Neural crest cell (in vitro differentiated cells): Measurements from ENCODE around the gene OPTC. TPM values are rescaled to one million over a fixed set of nuclear protein-coding genes. Genes with fewer than 3 reads are reported as not detected.

Experiments used
- DNase-seq: peaks from one replicate; pipeline ENCODE4 v3.0.0; 2021; ENCODE audit warnings: low read depth, mixed read lengths, low spot score
- H3K27ac Mint-ChIP-seq: one replicate; pipeline ENCODE4 v1.8.0; 2021; ENCODE audit warnings: mild to moderate bottlenecking, mixed read lengths; ENCODE audit not compliant: unreplicated experiment
- H3K27me3 Mint-ChIP-seq: 2 replicates; pipeline ENCODE4 v1.8.0; 2021; ENCODE audit warnings: low read depth, mild to moderate bottlenecking, mixed read lengths
- H3K36me3 Mint-ChIP-seq: 2 replicates; pipeline ENCODE4 v1.8.0; 2021; ENCODE audit warnings: low read depth, mild to moderate bottlenecking, mixed read lengths
- H3K4me1 Mint-ChIP-seq: 2 replicates; pipeline ENCODE4 v1.8.0; 2021; ENCODE audit warnings: mixed read lengths
- H3K4me3 Mint-ChIP-seq: one replicate; pipeline ENCODE4 v1.8.0; 2021; ENCODE audit warnings: mild to moderate bottlenecking, mixed read lengths
- H3K9me3 Mint-ChIP-seq: 2 replicates; pipeline ENCODE4 v1.8.0; 2021; ENCODE audit warnings: mixed read lengths
- total RNA-seq: library from RNA; stranded (reverse); gene quantifications from 2 replicates; pipeline ENCODE4 v1.2.1, GENCODE V29; 2021
- TF ChIP-seq, protein P1 (sequence below): fragments of 200-600 bp; sonication (generic); conservative IDR thresholded peaks from 2 replicates; pipeline ENCODE4 v1.5.0; 2021; ENCODE audit warnings: antibody characterized with exemption, mild to moderate bottlenecking

Gene OPTC
- total RNA-seq, 1 donor from 2014 or later: not detected

DNA sequence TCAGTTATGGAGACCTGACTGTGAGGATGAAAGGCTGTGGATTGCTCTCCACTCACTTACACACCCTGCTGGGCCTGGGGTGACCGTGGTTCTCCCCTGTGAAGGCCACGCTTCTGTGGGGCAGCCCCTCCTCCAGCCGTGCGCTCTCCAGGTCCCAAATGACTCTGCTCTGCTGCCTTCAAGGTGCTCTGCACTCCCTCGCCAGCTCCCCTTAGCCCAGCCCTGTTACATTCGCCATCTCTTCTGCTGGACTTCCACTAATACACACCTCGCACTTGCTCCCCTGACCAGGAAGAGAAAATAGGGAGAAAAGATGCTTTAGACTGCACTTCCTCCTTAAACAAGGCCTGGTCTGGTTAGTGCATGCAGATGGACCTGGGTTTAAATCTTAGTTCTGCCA lies 24.6 kb downstream of the OPTC start:
- Mint-ChIP-seq H3K4me3 (peak overlapping the region; percentile 35), H3K27ac (no peak overlapping the region), H3K27me3 (no peaks in the 10 kb centered on the region), H3K4me1 (peaks cover 84% of the 10 kb centered on the region), H3K36me3 (no peaks in the 10 kb centered on the region), H3K9me3 (no peaks in the 10 kb centered on the region)
- DNase-seq: no peak
- TF ChIP-seq, protein P1, sequence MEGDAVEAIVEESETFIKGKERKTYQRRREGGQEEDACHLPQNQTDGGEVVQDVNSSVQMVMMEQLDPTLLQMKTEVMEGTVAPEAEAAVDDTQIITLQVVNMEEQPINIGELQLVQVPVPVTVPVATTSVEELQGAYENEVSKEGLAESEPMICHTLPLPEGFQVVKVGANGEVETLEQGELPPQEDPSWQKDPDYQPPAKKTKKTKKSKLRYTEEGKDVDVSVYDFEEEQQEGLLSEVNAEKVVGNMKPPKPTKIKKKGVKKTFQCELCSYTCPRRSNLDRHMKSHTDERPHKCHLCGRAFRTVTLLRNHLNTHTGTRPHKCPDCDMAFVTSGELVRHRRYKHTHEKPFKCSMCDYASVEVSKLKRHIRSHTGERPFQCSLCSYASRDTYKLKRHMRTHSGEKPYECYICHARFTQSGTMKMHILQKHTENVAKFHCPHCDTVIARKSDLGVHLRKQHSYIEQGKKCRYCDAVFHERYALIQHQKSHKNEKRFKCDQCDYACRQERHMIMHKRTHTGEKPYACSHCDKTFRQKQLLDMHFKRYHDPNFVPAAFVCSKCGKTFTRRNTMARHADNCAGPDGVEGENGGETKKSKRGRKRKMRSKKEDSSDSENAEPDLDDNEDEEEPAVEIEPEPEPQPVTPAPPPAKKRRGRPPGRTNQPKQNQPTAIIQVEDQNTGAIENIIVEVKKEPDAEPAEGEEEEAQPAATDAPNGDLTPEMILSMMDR: no peak

DNA sequence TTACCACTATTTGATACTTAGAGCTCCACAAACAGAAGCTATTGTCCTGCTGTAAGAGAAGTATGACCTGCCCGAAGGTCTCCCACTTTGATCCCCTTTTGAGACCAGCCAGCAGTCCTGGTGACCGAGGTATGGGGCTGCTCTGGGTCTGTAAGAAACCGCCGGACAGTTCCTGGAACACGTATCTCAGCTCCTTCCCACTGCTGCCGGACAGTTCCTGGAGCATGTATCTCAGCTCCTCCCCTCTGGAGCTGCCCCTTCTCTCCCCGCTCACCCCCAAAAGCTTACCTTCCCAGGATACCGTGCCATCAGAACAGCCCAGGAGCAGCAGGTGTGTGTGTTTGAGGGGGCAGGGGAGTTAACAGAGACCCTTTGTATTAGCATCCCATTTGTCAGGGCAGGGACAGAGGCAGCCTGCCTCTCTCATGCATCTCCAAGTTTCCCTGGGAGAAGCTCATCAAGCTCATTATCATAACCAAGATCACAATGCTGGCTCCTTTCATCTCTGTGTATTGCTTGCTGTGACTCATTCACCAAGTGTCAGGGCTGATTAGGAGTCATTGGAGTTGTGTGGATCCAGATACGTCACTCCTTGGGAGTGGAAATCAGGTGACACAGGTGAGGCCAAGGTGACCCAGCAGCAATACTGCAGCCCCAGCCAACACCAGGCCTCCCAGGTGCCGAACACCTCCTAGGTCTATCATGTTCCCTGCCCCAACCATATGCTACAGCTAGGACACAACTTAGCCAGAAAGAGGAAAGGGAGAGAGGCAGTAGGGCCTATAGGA lies 25.3 kb downstream of the OPTC start:
- Mint-ChIP-seq H3K4me3 (no peak overlapping the region), H3K9me3 (no peaks in the 10 kb centered on the region), H3K27ac (no peak overlapping the region), H3K4me1 (peaks cover 84% of the 10 kb centered on the region), H3K36me3 (no peaks in the 10 kb centered on the region), H3K27me3 (no peaks in the 10 kb centered on the region)
- DNase-seq: no peak
- TF ChIP-seq, protein P1: no peak

DNA sequence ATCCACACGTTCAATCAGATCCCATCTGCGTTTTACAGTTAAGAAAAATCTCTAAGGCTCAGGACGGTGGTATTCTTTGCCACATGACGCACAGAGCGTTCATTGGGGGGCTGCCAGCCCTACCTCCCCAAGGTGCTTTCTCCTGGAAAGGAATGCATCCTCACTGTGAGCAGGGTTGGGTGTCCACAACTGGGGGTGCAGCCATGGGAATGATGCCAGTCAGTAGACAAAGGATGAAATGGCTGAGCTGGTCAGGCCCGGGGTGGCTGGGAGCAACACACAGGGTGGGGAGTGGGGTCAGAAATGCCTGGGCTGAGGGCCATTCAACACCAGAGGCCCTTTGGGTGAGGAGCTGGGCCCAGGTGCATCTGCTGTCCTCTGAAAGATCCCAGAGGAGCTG lies 25.9 kb downstream of the OPTC start:
- peak overlapping the region; percentile 16 for H3K27ac Mint-ChIP-seq
- TF ChIP-seq, protein P1: no peak
- no peak overlapping the region for H3K4me3 Mint-ChIP-seq
- H3K4me1 Mint-ChIP-seq: peaks cover 86% of the 10 kb centered on the region
- H3K36me3 Mint-ChIP-seq: no peaks in the 10 kb centered on the region
- no peaks in the 10 kb centered on the region for H3K9me3 Mint-ChIP-seq
- H3K27me3 Mint-ChIP-seq: no peaks in the 10 kb centered on the region
- no peak for DNase-seq

DNA sequence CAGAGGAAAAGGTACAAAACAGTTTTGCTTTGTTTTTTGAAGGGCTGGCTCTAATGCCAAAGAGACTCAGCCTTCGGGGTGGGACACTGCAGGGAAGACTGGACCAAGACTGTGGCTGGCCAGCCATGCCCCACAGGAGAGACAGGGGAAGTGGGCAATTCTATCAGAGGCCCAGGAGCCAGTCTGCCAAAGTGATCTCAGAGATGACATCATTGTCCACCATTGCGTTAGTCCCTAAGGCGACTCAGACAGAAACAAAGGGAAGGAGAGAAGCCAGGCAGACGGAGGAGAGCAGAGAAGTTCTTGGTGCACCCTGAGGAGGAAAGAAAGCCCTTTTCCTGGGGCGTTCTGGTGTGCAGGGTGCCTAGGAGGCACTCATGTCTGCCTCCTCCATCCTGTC lies 26.4 kb downstream of the OPTC start:
- H3K36me3 Mint-ChIP-seq: no peaks in the 10 kb centered on the region
- TF ChIP-seq, protein P1: no peak
- peak overlapping the region; percentile 53 for H3K27ac Mint-ChIP-seq
- DNase-seq: no peak
- peaks cover 85% of the 10 kb centered on the region for H3K4me1 Mint-ChIP-seq
- H3K27me3 Mint-ChIP-seq: no peaks in the 10 kb centered on the region
- H3K4me3 Mint-ChIP-seq: no peak overlapping the region
- no peaks in the 10 kb centered on the region for H3K9me3 Mint-ChIP-seq

DNA sequence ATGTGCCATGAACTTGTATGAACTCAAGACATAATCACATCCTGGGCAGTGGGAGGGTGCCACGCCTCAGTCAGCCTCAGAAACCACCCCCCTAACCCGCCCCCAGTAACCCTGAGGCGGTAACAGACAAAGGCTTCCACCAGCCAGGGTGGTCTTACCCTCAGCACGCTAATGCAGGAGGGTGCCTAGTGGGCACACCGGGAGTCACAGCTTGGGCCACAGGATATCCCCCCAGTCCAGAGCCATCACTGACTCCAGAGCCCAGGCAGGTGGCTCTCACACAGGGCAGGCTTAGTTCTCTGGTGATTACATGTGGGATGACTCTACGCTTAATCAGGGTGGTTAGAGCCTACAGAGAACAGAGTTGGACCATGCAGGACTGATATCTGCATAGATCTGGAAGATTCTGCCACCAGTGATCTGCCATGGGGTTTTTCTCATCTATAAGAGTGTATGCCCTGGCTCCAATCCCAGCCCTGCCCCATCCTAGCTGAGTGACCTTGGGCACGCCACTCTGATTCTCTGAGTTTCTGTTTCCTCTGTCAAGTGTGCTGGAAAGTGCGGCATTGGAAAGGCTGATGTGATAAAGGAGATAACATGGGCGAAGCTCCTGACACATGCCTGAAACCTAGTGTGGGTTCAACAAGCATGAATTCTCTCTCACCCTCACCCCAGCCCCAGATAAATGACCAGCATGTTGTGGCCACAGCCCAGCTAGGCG lies 27.3 kb downstream of the OPTC start:
- Mint-ChIP-seq H3K27ac (no peak overlapping the region), H3K4me1 (peaks cover 81% of the 10 kb centered on the region), H3K9me3 (no peaks in the 10 kb centered on the region), H3K4me3 (no peak overlapping the region), H3K36me3 (no peaks in the 10 kb centered on the region), H3K27me3 (no peaks in the 10 kb centered on the region)
- TF ChIP-seq, protein P1: no peak
- no peak for DNase-seq
